Skeletal muscle satellite cell (primary cell): Measurements from ENCODE around the gene UBE2QL1.

ENCODE experiments used
- H3K27me3 ChIP-seq: 2 replicates; pipeline ENCODE4 v1.7.0; 2013; ENCODE audit warnings: low read length; ENCODE audit not compliant: control insufficient read depth, insufficient read depth
- H3K36me3 ChIP-seq: 2 replicates; pipeline ENCODE4 v1.7.0; 2013; ENCODE audit warnings: mild to moderate bottlenecking, control low read depth, low read length; ENCODE audit not compliant: insufficient read depth
- H3K4me1 ChIP-seq: 2 replicates; pipeline ENCODE4 v1.7.0; 2013; ENCODE audit warnings: low read length; ENCODE audit not compliant: control insufficient read depth, insufficient read depth
- H3K4me2 ChIP-seq: 2 replicates; pipeline ENCODE4 v1.7.0; 2013; ENCODE audit warnings: mild to moderate bottlenecking, low read length
- H3K4me3 ChIP-seq: 2 replicates; pipeline ENCODE4 v1.7.0; 2013; ENCODE audit warnings: low read length
- H3K9ac ChIP-seq: 2 replicates; pipeline ENCODE4 v1.7.0; 2013; ENCODE audit warnings: mild to moderate bottlenecking, low read depth, low read length, moderate library complexity
- H3K9me3 ChIP-seq: replicated peaks from 2 replicates; pipeline ENCODE4 v1.7.0; 2013; ENCODE audit warnings: mild to moderate bottlenecking, control low read depth, low read length

Gene UBE2QL1

GRCh38 chr5:6431214-6432195, 17.2 kb upstream of the UBE2QL1 start:
- no peak overlapping the region for H3K4me2 ChIP-seq
- H3K9ac ChIP-seq: no peak overlapping the region
- no peaks in the 10 kb centered on the region for H3K36me3 ChIP-seq
- H3K4me3 ChIP-seq: no peak overlapping the region
- no peaks in the 10 kb centered on the region for H3K9me3 ChIP-seq
- H3K4me1 ChIP-seq: no peaks in the 10 kb centered on the region
- H3K27me3 ChIP-seq: peaks cover 15% of the 10 kb centered on the region

GRCh38 chr5:6432206-6432605, 16.5 kb upstream of the UBE2QL1 start:
- H3K4me1 ChIP-seq: no peaks in the 10 kb centered on the region
- no peaks in the 10 kb centered on the region for H3K9me3 ChIP-seq
- H3K4me2 ChIP-seq: no peak overlapping the region

GRCh38 chr5:6434731-6435130, 13.9 kb upstream of the UBE2QL1 start:
- no peak overlapping the region for H3K4me2 ChIP-seq
- H3K27me3 ChIP-seq: peaks cover 15% of the 10 kb centered on the region
- H3K9ac ChIP-seq: no peak overlapping the region
- no peaks in the 10 kb centered on the region for H3K4me1 ChIP-seq
- H3K4me3 ChIP-seq: no peak overlapping the region
- no peaks in the 10 kb centered on the region for H3K9me3 ChIP-seq
- H3K36me3 ChIP-seq: no peaks in the 10 kb centered on the region

More at GRCh38 chr5:6432206-6432605, 16.5 kb upstream of the UBE2QL1 start:
- H3K27me3 ChIP-seq: peaks cover 15% of the 10 kb centered on the region
- no peak overlapping the region for H3K9ac ChIP-seq
- H3K36me3 ChIP-seq: no peaks in the 10 kb centered on the region
- H3K4me3 ChIP-seq: no peak overlapping the region

DNA sequence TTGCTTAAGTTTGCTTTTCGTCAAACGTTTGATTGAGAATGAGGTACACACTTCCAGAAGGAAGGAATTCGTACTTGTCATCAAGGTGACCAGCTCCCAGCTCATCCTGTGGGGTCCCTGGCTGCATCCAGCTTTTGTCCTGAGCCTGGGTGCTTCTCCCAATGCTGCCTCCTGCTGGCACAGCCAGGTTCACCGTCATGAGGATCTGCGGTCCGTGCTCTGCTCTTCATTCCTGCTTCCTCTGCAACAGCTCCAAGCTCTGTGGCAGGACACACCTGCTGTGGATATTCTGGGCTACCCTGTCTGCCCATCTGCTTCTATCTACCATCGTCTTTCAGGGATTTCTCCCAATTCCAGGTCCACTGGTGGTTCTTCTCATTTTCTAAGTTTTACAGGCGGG, 13.3 kb upstream of the UBE2QL1 start:
- Histone ChIP-seq H3K9ac (no peak overlapping the region), H3K4me3 (no peak overlapping the region), H3K4me2 (no peak overlapping the region), H3K27me3 (peaks cover 15% of the 10 kb centered on the region), H3K4me1 (no peaks in the 10 kb centered on the region), H3K36me3 (no peaks in the 10 kb centered on the region), H3K9me3 (no peaks in the 10 kb centered on the region)

- Histone ChIP-seq H3K27me3 (peaks cover 4% of the 10 kb centered on the region), H3K9ac (no peak overlapping the region), H3K4me2 (no peak overlapping the region), H3K9me3 (no peaks in the 10 kb centered on the region), H3K4me3 (no peak overlapping the region), H3K4me1 (no peaks in the 10 kb centered on the region), H3K36me3 (no peaks in the 10 kb centered on the region)
Measured at GRCh38 chr5:6436715-6437331, 11.8 kb upstream of the UBE2QL1 start.

DNA sequence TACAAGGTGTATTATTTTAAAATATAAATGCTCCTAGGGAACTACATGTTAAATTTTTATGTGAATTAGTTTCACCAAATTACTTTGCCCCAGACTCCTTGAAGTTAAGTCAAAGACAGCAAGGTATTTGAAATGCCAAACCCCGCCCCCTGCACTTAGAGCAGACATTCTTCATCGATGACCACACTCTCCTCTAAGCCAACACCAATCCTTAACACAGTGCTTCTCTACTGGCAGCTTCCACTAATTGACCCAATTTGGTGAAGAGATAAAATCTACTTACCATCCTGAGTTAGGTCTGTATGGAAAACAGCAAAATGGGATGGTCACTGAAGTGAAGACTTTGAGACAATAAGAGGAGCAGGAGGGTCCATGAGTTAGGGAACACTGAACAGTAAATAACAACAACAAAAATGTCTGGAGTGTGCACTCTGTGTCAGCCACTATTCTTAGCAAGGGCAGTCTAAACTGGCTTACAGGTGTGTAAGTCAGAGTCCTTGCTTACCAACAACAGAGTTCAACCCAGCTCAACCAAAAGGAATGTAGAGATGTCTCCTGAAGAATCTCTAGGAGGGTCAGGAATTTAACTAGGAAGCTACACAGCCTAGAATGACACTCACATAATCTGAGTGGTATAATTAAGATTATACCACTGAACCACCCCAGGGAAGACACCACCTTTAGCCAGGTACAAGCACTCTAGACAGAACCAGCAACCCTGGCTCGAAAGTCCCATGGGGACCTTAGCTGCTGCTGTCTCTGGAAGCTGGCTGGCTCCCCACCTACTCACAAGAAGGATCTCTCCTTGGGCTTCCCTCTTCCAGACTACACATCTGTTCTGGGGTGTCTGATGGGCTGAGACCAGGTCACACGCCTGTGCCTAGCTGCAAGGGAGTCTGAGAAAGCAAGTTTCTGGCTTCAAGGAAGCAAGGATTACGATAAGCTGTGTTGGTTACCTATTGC, 8.8 kb upstream of the UBE2QL1 start:
- Histone ChIP-seq H3K4me1 (no peaks in the 10 kb centered on the region), H3K4me2 (no peak overlapping the region), H3K36me3 (no peaks in the 10 kb centered on the region), H3K9me3 (no peaks in the 10 kb centered on the region), H3K4me3 (no peak overlapping the region), H3K27me3 (peaks cover 1% of the 10 kb centered on the region), H3K9ac (no peak overlapping the region)

DNA sequence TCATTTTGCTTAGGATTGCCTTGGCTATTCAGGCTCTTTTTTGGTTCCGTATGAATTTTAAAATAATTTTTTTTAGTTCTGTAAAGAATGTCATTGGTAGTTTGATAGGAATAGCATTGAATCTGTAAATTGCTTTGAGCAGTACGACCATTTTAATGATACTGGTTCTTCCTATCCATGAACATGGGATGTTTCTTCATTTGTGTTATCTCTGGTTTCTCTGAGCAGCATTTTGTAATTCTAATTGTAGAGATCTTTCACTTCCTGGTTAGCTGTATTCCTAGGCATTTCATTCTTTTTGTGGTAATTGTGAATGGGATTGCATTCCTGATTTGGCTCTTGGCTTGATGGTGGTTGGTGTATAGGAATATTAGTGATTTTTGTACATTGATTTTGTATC, 6.3 kb upstream of the UBE2QL1 start:
- Histone ChIP-seq H3K4me2 (no peak overlapping the region), H3K9me3 (no peaks in the 10 kb centered on the region), H3K9ac (no peak overlapping the region), H3K36me3 (no peaks in the 10 kb centered on the region), H3K27me3 (peaks cover 4% of the 10 kb centered on the region), H3K4me3 (no peak overlapping the region), H3K4me1 (no peaks in the 10 kb centered on the region)

DNA sequence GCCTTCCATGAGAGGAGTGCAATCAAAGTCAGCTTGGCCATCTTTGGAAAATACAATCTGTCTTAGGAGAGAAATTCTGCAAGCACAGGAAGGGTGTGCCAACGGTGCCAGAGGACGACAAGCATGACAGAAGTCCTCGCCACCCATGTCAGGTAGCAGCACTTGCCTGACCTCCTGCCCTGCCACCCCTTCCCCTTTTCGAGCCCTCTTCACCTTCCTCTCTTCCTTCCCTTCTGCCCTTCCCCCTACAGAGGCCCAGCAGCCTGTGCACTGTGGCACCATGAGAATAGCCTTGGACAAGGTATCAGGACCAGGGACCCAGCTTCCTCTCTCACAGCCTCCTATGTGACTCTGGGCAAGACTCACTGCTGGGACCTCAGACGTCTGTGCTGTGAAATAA, 5.3 kb upstream of the UBE2QL1 start:
- no peak overlapping the region for H3K4me3 ChIP-seq
- H3K4me1 ChIP-seq: no peaks in the 10 kb centered on the region
- peaks cover 4% of the 10 kb centered on the region for H3K27me3 ChIP-seq
- H3K9me3 ChIP-seq: no peaks in the 10 kb centered on the region
- H3K9ac ChIP-seq: no peak overlapping the region
- no peaks in the 10 kb centered on the region for H3K36me3 ChIP-seq
- H3K4me2 ChIP-seq: no peak overlapping the region

- Histone ChIP-seq H3K9ac (no peak overlapping the region), H3K4me3 (no peak overlapping the region), H3K9me3 (no peaks in the 10 kb centered on the region), H3K4me1 (peaks cover 4% of the 10 kb centered on the region), H3K36me3 (no peaks in the 10 kb centered on the region), H3K27me3 (peaks cover 28% of the 10 kb centered on the region), H3K4me2 (no peak overlapping the region)
Measured at GRCh38 chr5:6446042-6446441, 2.6 kb upstream of the UBE2QL1 start.

- no peaks in the 10 kb centered on the region for H3K9me3 ChIP-seq
- H3K4me1 ChIP-seq: peaks cover 4% of the 10 kb centered on the region
- H3K36me3 ChIP-seq: no peaks in the 10 kb centered on the region
- no peak overlapping the region for H3K9ac ChIP-seq
- H3K27me3 ChIP-seq: peaks cover 36% of the 10 kb centered on the region
- no peak overlapping the region for H3K4me2 ChIP-seq
- no peak overlapping the region for H3K4me3 ChIP-seq
Measured at GRCh38 chr5:6446626-6447309, 1.9 kb upstream of the UBE2QL1 start.
